DND-41 (cell line): ENCODE results near the gene FITM2.

Experiments
- ATAC-seq: fragments of 200-7000 bp; cut with Tn5 transposase; 3 replicates; pipeline ENCODE4 v1.9.1; 2021; ENCODE audit warnings: low read depth; ENCODE audit not compliant: insufficient read depth
- DNase-seq: peaks from one replicate; pipeline ENCODE4 v3.0.0-alpha.2; 2020
- H2AFZ ChIP-seq: 2 replicates; pipeline ENCODE4 v1.6.0; 2012; ENCODE audit warnings: low read depth, low read length
- H3K27ac ChIP-seq: 2 replicates; pipeline ENCODE4 v1.5.1; 2012; ENCODE audit warnings: low read length, inconsistent platforms
- H3K27me3 ChIP-seq: fragments of 200-600 bp; sonication (generic); 2 replicates; pipeline ENCODE4 v1.6.0; 2012; ENCODE audit warnings: low read length, mild to moderate bottlenecking, inconsistent platforms; ENCODE audit not compliant: insufficient read depth, poor library complexity
- H3K36me3 ChIP-seq: 2 replicates; pipeline ENCODE4 v1.5.1; 2012; ENCODE audit warnings: low read length, inconsistent platforms; ENCODE audit not compliant: insufficient read depth
- H3K4me1 ChIP-seq: 2 replicates; pipeline ENCODE4 v1.5.1; 2012; ENCODE audit warnings: mild to moderate bottlenecking, low read length; ENCODE audit not compliant: insufficient read depth
- H3K4me2 ChIP-seq: 2 replicates; pipeline ENCODE4 v1.6.0; 2012; ENCODE audit warnings: mild to moderate bottlenecking, moderate library complexity, low read length, inconsistent platforms; ENCODE audit not compliant: insufficient read depth
- H3K4me3 ChIP-seq, 2 experiments: fragments of 200-600 bp in 1 of 2; shearing (Covaris generic) in 1 of 2; 2 replicates each; pipeline ENCODE4 v1.5.1; 2012 to 2016; ENCODE audit warnings: inconsistent platforms in 2 of 2, low read length in 2 of 2, mild to moderate bottlenecking in 2 of 2, low read depth in 1 of 2, moderate library complexity in 1 of 2
- H3K79me2 ChIP-seq: 2 replicates; pipeline ENCODE4 v1.6.0; 2012; ENCODE audit warnings: low read length, inconsistent platforms; ENCODE audit not compliant: insufficient read depth
- H3K9ac ChIP-seq: 2 replicates; pipeline ENCODE4 v1.6.0; 2012; ENCODE audit warnings: low read depth, mild to moderate bottlenecking, inconsistent platforms, low read length, moderate library complexity
- H3K9me3 ChIP-seq: 2 replicates; pipeline ENCODE4 v1.5.1; 2012; ENCODE audit warnings: low read length, moderate library complexity, mild to moderate bottlenecking, inconsistent platforms; ENCODE audit not compliant: insufficient read depth, severe bottlenecking
- H4K20me1 ChIP-seq: 2 replicates; pipeline ENCODE4 v1.6.0; 2012; ENCODE audit warnings: low read length; ENCODE audit not compliant: insufficient read depth
- EZH2 ChIP-seq: IDR thresholded peaks from 3 replicates; pipeline ENCODE4 v1.6.1; 2012; ENCODE audit warnings: borderline replicate concordance, low read depth, mild to moderate bottlenecking, moderate library complexity, low read length, inconsistent platforms; ENCODE audit not compliant: severe bottlenecking
- TF ChIP-seq, protein P1 (sequence below): IDR thresholded peaks from 2 replicates; pipeline ENCODE4 v1.5.1; 2012; ENCODE audit warnings: borderline replicate concordance, low read length, moderate library complexity, mild to moderate bottlenecking; ENCODE audit not compliant: poor library complexity, severe bottlenecking; ENCODE audit errors: extremely low read depth

FITM2 gene

DNA sequence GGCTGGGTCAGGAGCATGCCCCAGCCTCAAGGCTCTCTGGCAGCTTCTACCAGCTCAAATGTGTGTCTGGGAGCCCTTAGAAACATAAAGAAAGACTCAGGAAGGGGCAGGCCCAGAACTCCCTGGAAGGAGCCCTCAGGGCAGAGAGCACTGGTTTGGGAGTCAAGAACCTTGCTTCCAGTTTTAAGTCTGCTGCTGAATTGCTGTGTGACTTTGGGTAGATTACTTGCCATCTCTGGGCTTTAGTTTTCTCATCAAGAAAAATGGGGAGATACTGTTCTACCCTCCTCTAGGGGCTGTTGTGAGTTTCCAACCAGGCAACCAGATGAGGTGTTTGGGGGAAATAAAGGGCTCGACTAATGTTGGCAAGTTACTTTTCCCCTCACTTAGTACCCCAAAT lies 55.1 kb downstream of the FITM2 start:
- Histone ChIP-seq H2AFZ (no peak overlapping the region), H3K9ac (no peak overlapping the region), H3K4me2 (no peak overlapping the region), H3K27ac (no peak overlapping the region), H3K36me3 (no peaks in the 10 kb centered on the region), H3K27me3 (no peaks in the 10 kb centered on the region), H4K20me1 (peaks cover 19% of the 10 kb centered on the region), H3K4me1 (no peaks in the 10 kb centered on the region), H3K4me3 (no peak overlapping the region), H3K79me2 (no peaks in the 10 kb centered on the region), H3K9me3 (no peaks in the 10 kb centered on the region)
- no peak for ATAC-seq
- TF ChIP-seq EZH2, result no peak
- TF ChIP-seq, protein P1, sequence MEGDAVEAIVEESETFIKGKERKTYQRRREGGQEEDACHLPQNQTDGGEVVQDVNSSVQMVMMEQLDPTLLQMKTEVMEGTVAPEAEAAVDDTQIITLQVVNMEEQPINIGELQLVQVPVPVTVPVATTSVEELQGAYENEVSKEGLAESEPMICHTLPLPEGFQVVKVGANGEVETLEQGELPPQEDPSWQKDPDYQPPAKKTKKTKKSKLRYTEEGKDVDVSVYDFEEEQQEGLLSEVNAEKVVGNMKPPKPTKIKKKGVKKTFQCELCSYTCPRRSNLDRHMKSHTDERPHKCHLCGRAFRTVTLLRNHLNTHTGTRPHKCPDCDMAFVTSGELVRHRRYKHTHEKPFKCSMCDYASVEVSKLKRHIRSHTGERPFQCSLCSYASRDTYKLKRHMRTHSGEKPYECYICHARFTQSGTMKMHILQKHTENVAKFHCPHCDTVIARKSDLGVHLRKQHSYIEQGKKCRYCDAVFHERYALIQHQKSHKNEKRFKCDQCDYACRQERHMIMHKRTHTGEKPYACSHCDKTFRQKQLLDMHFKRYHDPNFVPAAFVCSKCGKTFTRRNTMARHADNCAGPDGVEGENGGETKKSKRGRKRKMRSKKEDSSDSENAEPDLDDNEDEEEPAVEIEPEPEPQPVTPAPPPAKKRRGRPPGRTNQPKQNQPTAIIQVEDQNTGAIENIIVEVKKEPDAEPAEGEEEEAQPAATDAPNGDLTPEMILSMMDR, result no peak
- DNase-seq, result no peak

DNA sequence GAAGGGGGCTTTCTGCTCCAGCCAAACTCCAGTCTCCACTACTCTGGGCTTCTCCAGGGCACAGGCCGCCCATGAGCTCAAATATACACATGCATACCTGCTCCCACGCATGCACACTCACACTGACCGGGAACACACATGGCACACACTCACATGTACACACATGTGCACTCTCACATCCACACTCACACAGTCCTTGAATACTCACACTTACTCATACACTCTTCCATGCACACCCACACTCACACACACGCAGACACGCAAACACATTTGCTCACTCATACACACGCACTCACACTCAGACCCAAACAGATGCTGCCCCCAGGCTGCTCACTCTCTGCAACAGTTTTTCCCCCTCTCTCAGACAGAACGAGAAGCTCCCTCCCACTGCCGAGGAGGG lies 56.9 kb downstream of the FITM2 start:
- Histone ChIP-seq H3K79me2 (no peaks in the 10 kb centered on the region), H2AFZ (no peak overlapping the region), H3K36me3 (no peaks in the 10 kb centered on the region), H3K9ac (no peak overlapping the region), H3K4me3 (no peak overlapping the region), H3K27me3 (no peaks in the 10 kb centered on the region), H4K20me1 (peaks cover 13% of the 10 kb centered on the region), H3K4me2 (no peak overlapping the region), H3K9me3 (no peaks in the 10 kb centered on the region), H3K4me1 (no peaks in the 10 kb centered on the region), H3K27ac (no peak overlapping the region)
- ATAC-seq (no peak), DNase-seq (no peak)
- TF ChIP-seq EZH2, result no peak
- TF ChIP-seq, protein P1, result no peak

DNA sequence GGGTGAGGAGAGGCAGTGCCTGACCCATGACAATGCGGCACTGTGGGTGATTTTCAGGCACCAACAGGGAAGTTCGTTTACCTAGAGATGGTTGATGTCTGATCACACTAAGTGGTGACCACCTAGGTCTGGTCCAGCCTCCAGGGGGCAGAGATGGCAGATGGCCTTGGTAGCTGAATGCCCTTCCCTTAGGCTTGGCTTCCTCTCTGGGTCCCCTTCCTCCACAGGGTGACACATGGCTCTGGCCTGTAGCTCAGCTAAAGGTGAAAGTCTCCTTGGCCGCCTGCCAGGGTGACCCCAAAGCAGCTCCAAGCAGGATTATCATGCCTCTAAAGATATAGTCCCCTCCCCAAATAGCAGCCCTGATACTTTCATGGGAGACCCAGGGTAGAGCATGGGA lies 57.5 kb downstream of the FITM2 start:
- no peaks in the 10 kb centered on the region for H3K27me3 ChIP-seq
- no peak for ATAC-seq
- no peak overlapping the region for H3K4me2 ChIP-seq
- no peaks in the 10 kb centered on the region for H3K9me3 ChIP-seq
- no peak overlapping the region for H3K27ac ChIP-seq
- no peaks in the 10 kb centered on the region for H3K4me1 ChIP-seq
- no peaks in the 10 kb centered on the region for H3K36me3 ChIP-seq
- no peak for TF ChIP-seq EZH2
- TF ChIP-seq, protein P1, result no peak
- no peak overlapping the region for H3K9ac ChIP-seq
- H4K20me1 ChIP-seq, result peaks cover 12% of the 10 kb centered on the region
- no peak overlapping the region for H2AFZ ChIP-seq
- H3K4me3 ChIP-seq, result no peak overlapping the region
- no peak for DNase-seq
- H3K79me2 ChIP-seq, result no peaks in the 10 kb centered on the region
